Measurements from ENCODE around the gene NOTCH4. TPM values are rescaled to one million over a fixed set of nuclear protein-coding genes. Genes with fewer than 3 reads are reported as not detected.

NOTCH4 gene
- total RNA-seq, 1 donor from 2014 or later, result 1.4 TPM

Small RNA genes lying within 50 kb of the gene (microRNA-seq; reads per million reads assigned to microRNA genes)
- gene MIR6721 (ENCODE audit: borderline number of aligned reads), result 3.3 reads per million
- gene MIR6833 (ENCODE audit: borderline number of aligned reads), result not detected

Other genes with a start within 250 kb of the NOTCH4 start
- gene C4A, start 242.0 kb downstream of the NOTCH4 start, total RNA-seq, result 7.2 to 13.3 TPM (median 10.5 TPM) in 3 replicates
- gene C4B, start 209.3 kb downstream of the NOTCH4 start, total RNA-seq, result 7.3 to 10.3 TPM (median 9.6 TPM) in 3 replicates
- 0.30 to 0.68 TPM (median 0.41 TPM) in 3 replicates for gene CYP21A2, start 185.7 kb downstream of the NOTCH4 start, total RNA-seq
- gene TNXB, start 114.7 kb downstream of the NOTCH4 start, total RNA-seq, result 1.9 to 2.9 TPM (median 2.3 TPM) in 3 replicates
- 68.0 to 86.5 TPM (median 68.7 TPM) in 3 replicates for gene ATF6B, start 95.8 kb downstream of the NOTCH4 start, total RNA-seq
- 4.3 to 6.3 TPM (median 4.9 TPM) in 3 replicates for gene FKBPL, start 93.8 kb downstream of the NOTCH4 start, total RNA-seq
- gene PRRT1, start 72.1 kb downstream of the NOTCH4 start, total RNA-seq, result 0.73 to 1.6 TPM (median 1.3 TPM) in 3 replicates
- gene PPT2, start 69.9 kb downstream of the NOTCH4 start, total RNA-seq, result 35.6 to 37.9 TPM (median 35.8 TPM) in 3 replicates
- gene EGFL8, start 59.5 kb downstream of the NOTCH4 start, total RNA-seq, result 14.3 to 16.3 TPM (median 15.4 TPM) in 3 replicates
- 66.7 to 77.2 TPM (median 67.0 TPM) in 3 replicates for gene AGPAT1, start 48.0 kb downstream of the NOTCH4 start, total RNA-seq
- gene RNF5, start 45.7 kb downstream of the NOTCH4 start, total RNA-seq, result 45.2 to 48.0 TPM (median 45.2 TPM) in 3 replicates
- gene AGER, start 39.8 kb downstream of the NOTCH4 start, total RNA-seq, result 2.6 to 4.9 TPM (median 3.6 TPM) in 3 replicates
- 58.6 to 66.5 TPM (median 66.3 TPM) in 3 replicates for gene PBX2, start 33.9 kb downstream of the NOTCH4 start, total RNA-seq
- gene GPSM3, start 31.4 kb downstream of the NOTCH4 start, total RNA-seq, result 3.6 to 5.6 TPM (median 5.4 TPM) in 3 replicates
- gene TSBP1, start 147.8 kb upstream of the NOTCH4 start, total RNA-seq, result not detected in 3 replicates
- gene BTNL2, start 183.1 kb upstream of the NOTCH4 start, total RNA-seq, result not detected in 3 replicates
- gene HLA-DRA, start 215.8 kb upstream of the NOTCH4 start, total RNA-seq, result not detected in 3 replicates